ENCODE measurements around the gene MGST2.

- no peak for TF ChIP-seq CTCF (IDR thresholded peaks at IDR 0.05)
- no peak for TF ChIP-seq POLR2A (IDR thresholded peaks at IDR 0.05)
These were observed 70.0 kb downstream of the MGST2 start for GRCh38 chr4:139735381-139736273.

Measured in body of pancreas (tissue), 4 donors.